Vagina (tissue), 2 donors: ENCODE results near the gene TGFBR3. TPM values are rescaled to one million over a fixed set of nuclear protein-coding genes. Genes with fewer than 3 reads are reported as not detected.

Experiments
- DNase-seq, 2 donors: peaks; one replicate each; pipeline ENCODE4 v3.0.0-alpha.2; 2017; ENCODE audit errors: extremely low spot score in 2 of 2
- H3K27ac ChIP-seq: fragments of 200-600 bp; sonication (generic); one replicate; pipeline ENCODE4 v1.5.1; 2019
- H3K27me3 ChIP-seq: fragments of 200-600 bp; sonication (generic); one replicate; pipeline ENCODE4 v1.5.1; 2019
- H3K36me3 ChIP-seq, 2 donors: fragments of 200-600 bp; sonication (generic); one replicate each; pipeline ENCODE4 v1.5.1; 2017 to 2019
- H3K4me1 ChIP-seq: fragments of 200-600 bp; sonication (generic); one replicate; pipeline ENCODE4 v1.5.1; 2019
- H3K4me3 ChIP-seq, 2 donors: fragments of 200-600 bp; sonication (generic); 1 replicate in 1 of 2; 2 replicates in 1 of 2; pipeline ENCODE4 v1.5.1; 2016 to 2019
- H3K9me3 ChIP-seq: fragments of 200-600 bp; sonication (generic); one replicate; pipeline ENCODE4 v1.5.1; 2019
- POLR2A ChIP-seq, 2 donors: fragments of 450-650 bp; IDR thresholded peaks; one replicate each; pipeline ENCODE4 v1.6.1; 2017; ENCODE audit warnings: antibody characterized with exemption in 2 of 2, mild to moderate bottlenecking in 2 of 2, moderate library complexity in 2 of 2
- POLR2AphosphoS5 ChIP-seq, 2 donors: sonication (generic); formaldehyde crosslinking; IDR thresholded peaks; one replicate each; pipeline ENCODE4 v1.9.0; 2017; ENCODE audit warnings: antibody characterized with exemption in 2 of 2, mild to moderate bottlenecking in 2 of 2, low read depth in 1 of 2; ENCODE audit not compliant: insufficient read depth in 1 of 2
- intact Hi-C: fragments of 100-400 bp; cut with DNase I; formaldehyde crosslinking; loops from one replicate; pipeline ENCODE4 v1.15.1; 2023
- total RNA-seq: library from RNA; depleted of rRNA; stranded (reverse); fragments of >200 nt; gene quantifications from one replicate; pipeline ENCODE4 v1.2.3, GENCODE V29; 2016
- TF ChIP-seq, protein P1 (sequence below), 3 experiments: fragments of 450-650 bp in 2 of 3; fragments of 200-600 bp in 1 of 3; sonication (generic) in 1 of 3; IDR thresholded peaks; one replicate each; pipeline ENCODE4 v1.5.1; 2017 to 2019; ENCODE audit warnings: antibody characterized with exemption in 3 of 3, mild to moderate bottlenecking in 2 of 3, moderate library complexity in 2 of 3

Gene TGFBR3
- total RNA-seq, 1 donor from 2014 or later: 221 TPM

DNA sequence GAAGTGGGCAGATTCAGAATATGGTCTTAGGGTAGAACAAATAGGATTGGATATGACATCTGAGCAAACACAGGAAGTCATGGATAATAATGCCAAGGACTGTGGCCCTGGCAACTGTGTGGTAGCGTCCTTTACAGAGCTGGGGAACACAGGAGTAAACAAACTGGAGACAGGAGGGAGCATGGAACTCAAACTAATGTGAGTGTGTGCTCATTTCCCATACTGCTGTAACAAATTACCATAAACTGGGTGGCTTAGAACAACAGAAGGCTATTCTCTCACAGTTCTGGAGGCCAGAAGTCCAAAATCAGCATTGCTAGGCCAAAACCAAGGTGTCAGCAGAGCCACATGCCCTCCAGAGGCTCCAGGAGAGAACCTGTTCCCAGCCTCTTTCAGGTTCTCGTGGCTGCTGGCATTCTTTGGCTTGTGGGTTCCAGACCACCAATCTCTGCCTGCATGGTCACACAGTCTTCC, 106.4 kb downstream of the TGFBR3 start:
- H3K4me3 ChIP-seq: no peak overlapping the region
- peaks cover 95% of the 10 kb centered on the region for H3K4me1 ChIP-seq
- intact Hi-C loops: no loop called here
- TF ChIP-seq POLR2A (IDR thresholded peaks at IDR 0.05) (no peak), POLR2AphosphoS5 (IDR thresholded peaks at IDR 0.05; ENCODE audit: insufficient read depth in 1 of 2, low read depth in 1 of 2) (no peak)
- TF ChIP-seq, protein P1, sequence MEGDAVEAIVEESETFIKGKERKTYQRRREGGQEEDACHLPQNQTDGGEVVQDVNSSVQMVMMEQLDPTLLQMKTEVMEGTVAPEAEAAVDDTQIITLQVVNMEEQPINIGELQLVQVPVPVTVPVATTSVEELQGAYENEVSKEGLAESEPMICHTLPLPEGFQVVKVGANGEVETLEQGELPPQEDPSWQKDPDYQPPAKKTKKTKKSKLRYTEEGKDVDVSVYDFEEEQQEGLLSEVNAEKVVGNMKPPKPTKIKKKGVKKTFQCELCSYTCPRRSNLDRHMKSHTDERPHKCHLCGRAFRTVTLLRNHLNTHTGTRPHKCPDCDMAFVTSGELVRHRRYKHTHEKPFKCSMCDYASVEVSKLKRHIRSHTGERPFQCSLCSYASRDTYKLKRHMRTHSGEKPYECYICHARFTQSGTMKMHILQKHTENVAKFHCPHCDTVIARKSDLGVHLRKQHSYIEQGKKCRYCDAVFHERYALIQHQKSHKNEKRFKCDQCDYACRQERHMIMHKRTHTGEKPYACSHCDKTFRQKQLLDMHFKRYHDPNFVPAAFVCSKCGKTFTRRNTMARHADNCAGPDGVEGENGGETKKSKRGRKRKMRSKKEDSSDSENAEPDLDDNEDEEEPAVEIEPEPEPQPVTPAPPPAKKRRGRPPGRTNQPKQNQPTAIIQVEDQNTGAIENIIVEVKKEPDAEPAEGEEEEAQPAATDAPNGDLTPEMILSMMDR (IDR thresholded peaks at IDR 0.05): no peak
- no peaks in the 10 kb centered on the region for H3K36me3 ChIP-seq
- H3K9me3 ChIP-seq: no peaks in the 10 kb centered on the region
- H3K27me3 ChIP-seq: no peaks in the 10 kb centered on the region
- peak overlapping the region; percentile 86 for H3K27ac ChIP-seq
- DNase-seq: peak in 1 of 2 donors; percentile 62

DNA sequence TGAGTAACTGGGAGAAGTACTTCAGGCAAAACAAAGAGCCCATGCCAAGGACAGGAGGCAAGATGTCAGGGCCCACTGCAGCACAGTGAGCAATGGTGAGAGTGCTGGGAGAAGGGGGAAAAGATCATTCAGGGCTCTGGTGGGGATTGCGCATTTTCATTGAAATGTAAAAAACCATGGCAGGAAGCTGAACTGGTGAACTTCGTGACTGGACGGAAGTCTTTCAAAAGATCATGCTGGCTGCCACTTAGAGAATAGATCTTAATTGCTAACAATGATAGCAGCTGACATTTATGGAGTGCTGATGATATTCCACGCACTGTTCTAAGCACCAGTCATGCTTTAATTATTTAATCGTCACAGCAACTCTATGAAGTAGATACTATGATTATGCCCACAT, 107.0 kb downstream of the TGFBR3 start:
- Histone ChIP-seq H3K27me3 (no peaks in the 10 kb centered on the region), H3K9me3 (no peaks in the 10 kb centered on the region), H3K27ac (peak overlapping the region; percentile 86), H3K4me3 (no peak overlapping the region), H3K36me3 (no peaks in the 10 kb centered on the region), H3K4me1 (peaks cover 89% of the 10 kb centered on the region)
- TF ChIP-seq POLR2AphosphoS5 (IDR thresholded peaks at IDR 0.05; ENCODE audit: insufficient read depth in 1 of 2, low read depth in 1 of 2) (no peak), POLR2A (IDR thresholded peaks at IDR 0.05) (no peak)
- TF ChIP-seq, protein P1 (IDR thresholded peaks at IDR 0.05): no peak
- peak in 1 of 2 donors; percentile 64 for DNase-seq
- intact Hi-C loops: no loop called here

DNA sequence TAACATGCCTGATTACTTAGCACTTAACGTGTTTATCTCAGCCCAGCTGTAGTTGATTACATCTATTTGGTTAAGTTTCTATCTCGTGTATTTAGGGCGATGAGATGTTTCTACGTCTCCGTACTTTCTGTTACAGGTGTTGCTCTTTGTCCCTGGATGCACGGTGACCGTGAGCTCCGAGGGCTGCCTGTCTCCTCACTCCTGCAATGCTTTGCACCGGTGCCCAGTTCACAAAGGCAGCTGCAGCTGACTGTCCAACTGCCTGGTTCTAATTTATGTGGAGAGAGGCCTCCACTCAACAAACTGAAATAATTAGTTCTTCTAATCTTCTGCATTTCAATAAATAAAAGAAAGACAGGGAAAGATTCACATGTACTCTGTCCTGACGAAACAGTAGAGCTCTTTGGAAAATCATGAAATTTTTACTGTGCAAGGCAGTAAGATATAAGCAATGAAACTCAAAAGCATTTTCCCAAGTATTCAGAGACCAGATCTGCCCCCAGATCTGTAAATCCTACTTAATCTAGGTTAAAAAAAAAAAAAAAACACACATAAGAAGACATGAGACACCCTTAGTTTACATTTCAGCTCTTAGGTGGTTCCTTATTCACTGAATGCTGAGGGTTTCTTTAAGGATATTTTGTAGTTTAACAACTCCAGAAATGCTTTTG, 108.2 kb downstream of the TGFBR3 start:
- Histone ChIP-seq H3K27me3 (no peaks in the 10 kb centered on the region), H3K4me1 (peaks cover 83% of the 10 kb centered on the region)

DNA sequence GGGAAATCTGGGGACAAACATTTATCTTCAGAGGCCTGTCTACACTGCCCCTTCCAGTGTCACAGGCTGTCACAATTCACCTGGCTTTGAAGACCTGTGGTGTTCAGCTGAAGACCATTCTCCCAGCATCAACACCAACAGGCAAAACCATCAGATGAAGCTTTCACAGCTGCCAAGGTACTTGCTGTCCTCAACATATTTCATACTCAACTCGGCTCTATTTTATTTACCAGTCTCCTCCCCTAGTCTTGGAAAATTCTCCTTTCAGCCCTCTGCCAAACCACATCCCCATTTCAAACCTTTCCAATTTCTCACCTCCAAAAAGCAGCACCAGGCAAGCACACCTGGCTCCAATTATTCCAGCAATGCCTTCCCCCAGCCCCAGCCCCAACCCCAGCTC, 108.8 kb downstream of the TGFBR3 start:
- no peaks in the 10 kb centered on the region for H3K27me3 ChIP-seq
- DNase-seq: peak in 1 of 2 donors; percentile 70
- H3K27ac ChIP-seq: peak overlapping the region; percentile 86
- TF ChIP-seq POLR2A (IDR thresholded peaks at IDR 0.05) (no peak), POLR2AphosphoS5 (IDR thresholded peaks at IDR 0.05; ENCODE audit: insufficient read depth in 1 of 2, low read depth in 1 of 2) (no peak)
- TF ChIP-seq, protein P1 (IDR thresholded peaks at IDR 0.05): no peak
- no peak overlapping the region for H3K4me3 ChIP-seq
- H3K4me1 ChIP-seq: peaks cover 78% of the 10 kb centered on the region
- H3K36me3 ChIP-seq: no peaks in the 10 kb centered on the region
- no peaks in the 10 kb centered on the region for H3K9me3 ChIP-seq
- intact Hi-C loops: no loop called here

More for the DNA sequence above, 108.2 kb downstream of the TGFBR3 start:
- peak overlapping the region; percentile 86 for H3K27ac ChIP-seq
- no peaks in the 10 kb centered on the region for H3K36me3 ChIP-seq
- H3K9me3 ChIP-seq: no peaks in the 10 kb centered on the region
- intact Hi-C loops: no loop called here
- no peak overlapping the region for H3K4me3 ChIP-seq
- TF ChIP-seq POLR2A (IDR thresholded peaks at IDR 0.05) (no peak), POLR2AphosphoS5 (IDR thresholded peaks at IDR 0.05; ENCODE audit: insufficient read depth in 1 of 2, low read depth in 1 of 2) (no peak)
- TF ChIP-seq, protein P1 (IDR thresholded peaks at IDR 0.05): no peak
- DNase-seq: peak in 1 of 2 donors; percentile 56
